HL-60 (cell line): ENCODE measurements around the gene ODC1.

Source experiments
- DNase-seq, 2 experiments: peaks; one replicate each; pipeline ENCODE4 v3.0.0-alpha.2; 2010 to 2020; ENCODE audit warnings: low read depth in 1 of 2, low spot score in 1 of 2
- H3K27ac ChIP-seq: fragments of 250-450 bp; sonication (Bioruptor Pico); replicated peaks from 2 replicates; pipeline ENCODE4 v1.5.1; 2020; ENCODE audit warnings: mild to moderate bottlenecking, moderate library complexity
- H3K27me3 ChIP-seq: fragments of 250-450 bp; sonication (Bioruptor Pico); 2 replicates; pipeline ENCODE4 v1.5.1; 2021; ENCODE audit warnings: mild to moderate bottlenecking, moderate library complexity; ENCODE audit not compliant: insufficient read depth, poor library complexity, severe bottlenecking
- H3K4me3 ChIP-seq: replicated peaks from 2 replicates; pipeline ENCODE4 v1.5.1; 2011; ENCODE audit warnings: mild to moderate bottlenecking, control low read depth, low read length; ENCODE audit not compliant: insufficient read depth
- CTCF ChIP-seq: IDR thresholded peaks from one replicate; pipeline ENCODE4 v1.5.1; 2011; ENCODE audit warnings: low read length, control low read depth, inconsistent platforms; ENCODE audit not compliant: insufficient read depth
- GABPA ChIP-seq: IDR thresholded peaks from 2 replicates; pipeline ENCODE4 v1.6.1; 2012; ENCODE audit warnings: low read depth
- POLR2AphosphoS5 ChIP-seq: IDR thresholded peaks from 2 replicates; pipeline ENCODE4 v1.6.1; 2012; ENCODE audit warnings: low read depth
- REST ChIP-seq: IDR thresholded peaks from 2 replicates; pipeline ENCODE4 v1.6.1; 2012; ENCODE audit warnings: low read depth; ENCODE audit not compliant: insufficient replicate concordance
- SPI1 ChIP-seq: IDR thresholded peaks from 2 replicates; pipeline ENCODE4 v1.6.1; 2012; ENCODE audit warnings: low read depth, mild to moderate bottlenecking, borderline replicate concordance

ODC1 gene

DNA sequence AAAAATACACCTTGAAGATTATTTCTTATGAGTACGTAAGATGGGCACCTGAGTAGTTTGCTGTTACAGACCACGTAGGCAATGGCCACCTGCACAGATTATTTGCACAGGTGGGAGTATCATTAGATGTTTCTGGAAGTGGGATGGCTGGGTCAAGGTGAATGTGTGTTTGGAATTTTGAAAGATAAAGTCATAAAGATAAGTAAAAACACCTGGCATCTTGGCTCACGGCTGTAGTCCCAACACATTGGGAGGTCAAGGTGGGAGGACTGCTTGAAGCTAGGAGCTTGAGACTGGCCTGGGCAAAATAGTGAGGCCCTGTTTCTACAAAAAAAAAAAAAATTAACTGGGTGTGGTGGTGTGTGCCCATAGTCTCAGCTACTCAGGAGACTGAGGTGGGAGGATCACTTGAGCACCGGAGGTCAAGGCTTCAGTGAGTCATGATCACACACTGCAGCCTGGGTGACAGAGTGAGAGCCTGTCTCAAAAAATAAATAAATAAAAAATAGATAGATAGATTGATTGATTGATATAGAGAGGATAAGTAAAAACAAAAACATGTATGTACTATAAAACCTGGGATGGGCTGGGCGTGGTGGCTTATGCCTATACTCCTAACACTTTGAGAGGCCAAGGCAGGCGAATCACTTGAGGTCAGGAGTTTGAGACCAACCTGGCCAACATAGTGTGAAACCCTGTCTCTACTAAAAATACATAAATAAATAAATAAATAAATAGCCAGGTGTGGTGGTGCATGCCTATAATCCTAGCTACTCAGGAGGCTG is 30.4 kb downstream of the ODC1 start:
- no peak for DNase-seq
- no peak for TF ChIP-seq GABPA
- no peak overlapping the region for H3K4me3 ChIP-seq
- H3K27me3 ChIP-seq: no peaks in the 10 kb centered on the region
- no peak overlapping the region for H3K27ac ChIP-seq

GRCh38 chr2:10415640-10416039 is 32.5 kb downstream of the ODC1 start:
- no peak for DNase-seq
- Histone ChIP-seq H3K4me3 (no peak overlapping the region), H3K27ac (no peak overlapping the region), H3K27me3 (no peaks in the 10 kb centered on the region)
- TF ChIP-seq POLR2AphosphoS5 (no peak), REST (no peak), SPI1 (no peak), CTCF (no peak), GABPA (no peak)

GRCh38 chr2:10415048-10415447 is 33.1 kb downstream of the ODC1 start:
- DNase-seq: no peak
- no peaks in the 10 kb centered on the region for H3K27me3 ChIP-seq
- no peak for TF ChIP-seq GABPA
- TF ChIP-seq POLR2AphosphoS5: no peak
- TF ChIP-seq SPI1: no peak
- TF ChIP-seq CTCF: no peak
- no peak for TF ChIP-seq REST
- no peak overlapping the region for H3K27ac ChIP-seq
- no peak overlapping the region for H3K4me3 ChIP-seq

DNA sequence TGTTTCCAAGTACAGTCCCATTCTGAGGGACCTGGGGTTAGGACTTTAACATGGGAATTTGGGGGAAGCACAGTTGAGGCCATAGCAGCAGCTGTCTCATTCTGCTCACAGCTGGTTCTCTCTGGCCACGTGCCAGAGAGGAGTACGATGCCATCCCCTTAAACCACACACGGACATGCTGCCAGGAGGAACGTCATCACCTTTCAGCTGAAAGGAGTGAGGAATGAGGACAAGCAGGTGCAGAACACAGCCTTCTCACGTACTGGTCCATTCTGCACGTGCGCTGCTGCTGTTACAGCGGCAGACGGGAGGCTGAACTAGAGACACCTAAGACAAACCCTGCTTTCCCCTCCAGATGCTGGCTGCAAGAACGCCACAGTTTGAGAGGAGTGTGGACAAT is 33.5 kb downstream of the ODC1 start:
- Histone ChIP-seq H3K27me3 (no peaks in the 10 kb centered on the region), H3K27ac (no peak overlapping the region), H3K4me3 (no peak overlapping the region)
- TF ChIP-seq POLR2AphosphoS5 (no peak), REST (no peak), CTCF (no peak), GABPA (no peak), SPI1 (no peak)
- DNase-seq: no peak
